SK-N-SH treated with all-trans-retinoic acid at 6 μM for 48 hours (cell line): ENCODE data around the gene GTPBP3.
A peak's percentile ranks its signal among the peaks of the same experiment; 100 is the strongest.

Source experiments
- ATAC-seq: fragments of 200-7000 bp; cut with Tn5 transposase; 3 replicates; pipeline ENCODE4 v1.9.1; 2020; ENCODE audit warnings: mild to moderate bottlenecking, moderate library complexity
- ARNTL ChIP-seq: fragments of 450-650 bp; formaldehyde crosslinking; IDR thresholded peaks from 2 replicates; pipeline ENCODE4 v1.5.0; 2020; ENCODE audit warnings: low read depth, mild to moderate bottlenecking, moderate library complexity, borderline replicate concordance
- BACH2 ChIP-seq: fragments of 250-450 bp; sonication (Bioruptor Pico); IDR thresholded peaks from 2 replicates; pipeline ENCODE4 v1.9.0; 2021; ENCODE audit warnings: mild to moderate bottlenecking, borderline replicate concordance
- CSDC2 ChIP-seq: fragments of 250-450 bp; sonication (Bioruptor Pico); IDR thresholded peaks from 2 replicates; pipeline ENCODE4 v1.5.0; 2020; ENCODE audit warnings: mild to moderate bottlenecking, moderate library complexity
- ESRRG ChIP-seq: fragments of 250-450 bp; sonication (Bioruptor Pico); IDR thresholded peaks from 2 replicates; pipeline ENCODE4 v1.6.1; 2021; ENCODE audit warnings: mild to moderate bottlenecking
- ISL1 ChIP-seq: fragments of 250-450 bp; sonication (Bioruptor Pico); IDR thresholded peaks from 2 replicates; pipeline ENCODE4 v2.1.2; 2022; ENCODE audit warnings: mild to moderate bottlenecking, moderate library complexity
- OSR1 ChIP-seq: fragments of 250-450 bp; sonication (Bioruptor Pico); IDR thresholded peaks from 2 replicates; pipeline ENCODE4 v1.8.0; 2022; ENCODE audit warnings: moderate library complexity, mild to moderate bottlenecking, inconsistent platforms
- PATZ1 ChIP-seq: fragments of 250-450 bp; sonication (Bioruptor Pico); IDR thresholded peaks from 2 replicates; pipeline ENCODE4 v1.8.0; 2020; ENCODE audit warnings: mild to moderate bottlenecking, moderate library complexity, borderline replicate concordance
- POU6F1 ChIP-seq: fragments of 250-450 bp; sonication (Bioruptor Pico); IDR thresholded peaks from 2 replicates; pipeline ENCODE4 v1.8.0; 2021; ENCODE audit warnings: low read depth, mild to moderate bottlenecking, moderate library complexity, borderline replicate concordance
- PPARA ChIP-seq: fragments of 250-450 bp; sonication (Bioruptor Pico); IDR thresholded peaks from 2 replicates; pipeline ENCODE4 v1.5.0; 2020; ENCODE audit warnings: mild to moderate bottlenecking, borderline replicate concordance
- SNAI2 ChIP-seq: fragments of 250-450 bp; sonication (Bioruptor Pico); IDR thresholded peaks from 2 replicates; pipeline ENCODE4 v1.5.0; 2020; ENCODE audit warnings: mild to moderate bottlenecking, moderate library complexity
- TCF4 ChIP-seq: fragments of 250-450 bp; sonication (Bioruptor Pico); IDR thresholded peaks from 2 replicates; pipeline ENCODE4 v1.8.0; 2021; ENCODE audit warnings: mild to moderate bottlenecking, moderate library complexity, borderline replicate concordance
- TOX ChIP-seq: fragments of 250-450 bp; sonication (Bioruptor Pico); IDR thresholded peaks from 2 replicates; pipeline ENCODE4 v1.8.0; 2021; ENCODE audit warnings: mild to moderate bottlenecking, moderate library complexity, borderline replicate concordance
- ZC3H10 ChIP-seq: fragments of 250-450 bp; sonication (Bioruptor Pico); IDR thresholded peaks from 2 replicates; pipeline ENCODE4 v1.5.1; 2021; ENCODE audit warnings: mild to moderate bottlenecking, moderate library complexity
- ZFP3 ChIP-seq: fragments of 250-450 bp; sonication (Bioruptor Pico); IDR thresholded peaks from 2 replicates; pipeline ENCODE4 v1.5.0; 2020; ENCODE audit warnings: mild to moderate bottlenecking, moderate library complexity
- ZFP30 ChIP-seq: fragments of 450-650 bp; formaldehyde crosslinking; IDR thresholded peaks from 2 replicates; pipeline ENCODE4 v1.5.0; 2022; ENCODE audit warnings: mild to moderate bottlenecking, moderate library complexity
- ZNF8 ChIP-seq: fragments of 450-650 bp; formaldehyde crosslinking; IDR thresholded peaks from 2 replicates; pipeline ENCODE4 v1.5.0; 2020; ENCODE audit warnings: mild to moderate bottlenecking, moderate library complexity
- TF ChIP-seq, protein P1 (sequence below): fragments of 250-450 bp; sonication (Bioruptor Pico); IDR thresholded peaks from 2 replicates; pipeline ENCODE4 v1.5.1; 2020; ENCODE audit warnings: low read depth, mild to moderate bottlenecking, moderate library complexity

Gene GTPBP3

GRCh38 chr19:17327068-17327653 lies 10.2 kb upstream of the GTPBP3 start:
- no peak for TF ChIP-seq SNAI2 (CRISPR knock-in tag)
- ATAC-seq, result no peak

DNA sequence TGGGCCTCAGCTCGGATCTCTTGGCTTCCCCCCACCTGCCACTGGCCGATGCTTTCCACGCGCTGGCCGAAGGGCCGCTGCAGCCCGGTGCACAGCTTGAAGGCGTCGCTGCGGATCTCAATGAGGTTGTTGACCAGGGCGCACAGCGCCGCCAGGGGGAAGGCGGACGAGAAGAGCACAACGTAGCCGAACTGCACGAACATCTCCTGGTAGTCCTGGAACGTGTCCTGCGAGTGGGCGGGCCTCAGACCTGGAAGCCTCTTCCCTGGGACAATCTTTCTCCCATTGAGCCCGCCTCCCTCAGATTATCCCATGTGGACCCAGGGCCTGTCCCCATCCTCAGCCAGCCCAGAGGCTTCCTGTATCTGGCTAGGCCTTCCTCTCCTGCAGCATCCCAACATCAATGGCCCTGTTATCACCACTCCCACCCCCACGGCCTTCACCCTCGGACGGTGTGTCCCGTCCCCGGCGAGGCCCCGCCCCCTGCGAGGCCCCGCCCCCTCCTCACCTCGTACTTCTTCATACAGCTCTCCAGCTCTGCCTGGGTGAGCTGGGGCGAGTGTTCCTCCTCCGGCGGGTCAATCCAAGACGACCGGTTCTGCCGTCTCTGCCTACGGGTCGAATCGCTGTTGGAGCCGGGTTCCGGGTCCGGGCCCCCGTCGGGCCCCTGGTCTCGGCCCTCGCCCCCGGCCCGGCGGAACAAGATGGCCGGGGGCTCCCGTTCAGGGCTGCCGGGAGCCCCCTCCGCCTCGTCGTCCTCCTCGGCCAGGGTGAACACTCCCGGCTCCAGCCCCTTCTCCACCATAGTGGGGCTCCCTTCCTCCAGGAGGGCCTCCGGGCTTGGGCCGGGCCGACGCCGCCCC lies 9.5 kb upstream of the GTPBP3 start:
- TF ChIP-seq ZNF8 (no peak), ZFP3 (CRISPR knock-in tag) (no peak), PATZ1 (CRISPR knock-in tag) (no peak), SNAI2 (CRISPR knock-in tag) (no peak), CSDC2 (no peak), POU6F1 (CRISPR knock-in tag) (no peak), ZC3H10 (CRISPR knock-in tag) (no peak), ARNTL (CRISPR knock-in tag) (no peak), PPARA (CRISPR knock-in tag) (no peak), BACH2 (CRISPR knock-in tag) (no peak)
- TF ChIP-seq, protein P1, sequence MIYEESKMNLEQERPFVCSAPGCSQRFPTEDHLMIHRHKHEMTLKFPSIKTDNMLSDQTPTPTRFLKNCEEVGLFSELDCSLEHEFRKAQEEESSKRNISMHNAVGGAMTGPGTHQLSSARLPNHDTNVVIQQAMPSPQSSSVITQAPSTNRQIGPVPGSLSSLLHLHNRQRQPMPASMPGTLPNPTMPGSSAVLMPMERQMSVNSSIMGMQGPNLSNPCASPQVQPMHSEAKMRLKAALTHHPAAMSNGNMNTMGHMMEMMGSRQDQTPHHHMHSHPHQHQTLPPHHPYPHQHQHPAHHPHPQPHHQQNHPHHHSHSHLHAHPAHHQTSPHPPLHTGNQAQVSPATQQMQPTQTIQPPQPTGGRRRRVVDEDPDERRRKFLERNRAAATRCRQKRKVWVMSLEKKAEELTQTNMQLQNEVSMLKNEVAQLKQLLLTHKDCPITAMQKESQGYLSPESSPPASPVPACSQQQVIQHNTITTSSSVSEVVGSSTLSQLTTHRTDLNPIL (CRISPR knock-in tag), result no peak
- TF ChIP-seq, all 23 proteins: peak for 0
- peak; percentile 32; the same call in 2 of the 3 replicates for ATAC-seq

DNA sequence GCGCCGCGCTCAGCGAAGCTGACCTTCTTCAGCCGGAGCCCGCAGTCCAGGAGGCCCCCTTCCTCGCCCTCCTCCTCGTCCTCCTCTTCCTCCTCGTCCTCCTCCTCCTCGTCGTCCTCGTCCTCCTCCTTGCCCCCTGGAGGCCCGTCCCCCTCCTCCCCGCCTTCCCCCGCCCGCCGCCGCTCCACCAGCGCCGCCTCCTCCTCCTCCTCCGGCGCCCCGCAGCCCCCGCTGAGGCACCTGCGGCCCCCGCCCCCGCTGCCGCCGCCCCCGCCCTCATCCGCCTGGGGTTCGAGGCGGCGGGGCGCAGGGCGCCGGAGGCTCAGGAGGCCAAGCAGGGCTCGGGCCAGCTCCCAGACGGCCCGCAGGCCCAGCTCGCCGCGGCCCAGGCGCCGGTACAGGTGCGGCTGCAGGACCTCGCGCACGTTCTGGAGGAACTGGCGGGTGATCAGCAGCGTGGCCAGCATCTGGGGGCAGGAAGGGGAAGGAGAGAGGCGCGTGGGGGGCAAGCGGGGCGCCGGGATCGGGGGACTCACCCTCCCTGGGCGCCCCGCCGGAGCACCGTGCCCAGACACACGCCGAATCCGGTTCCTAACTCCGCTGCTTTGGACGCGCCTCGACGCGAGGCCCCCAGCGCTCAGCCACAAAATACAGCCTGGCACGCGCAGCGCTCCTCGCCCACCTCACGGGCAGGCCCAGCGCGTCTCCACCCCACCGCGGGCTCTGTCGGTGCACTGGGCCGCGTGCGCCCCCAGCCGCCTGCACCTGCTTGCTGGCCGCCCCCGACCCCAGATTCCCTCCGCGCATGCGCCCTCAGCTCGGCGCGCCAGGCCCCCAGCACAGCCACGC lies 8.6 kb upstream of the GTPBP3 start:
- no peak for ATAC-seq

More for the DNA sequence above, 8.6 kb upstream of the GTPBP3 start:
- no peak for TF ChIP-seq TCF4 (CRISPR knock-in tag)
- TF ChIP-seq ZFP30, result no peak
- TF ChIP-seq OSR1, result no peak
- TF ChIP-seq SNAI2 (CRISPR knock-in tag), result no peak
- TF ChIP-seq PPARA (CRISPR knock-in tag), result no peak
- TF ChIP-seq TOX (CRISPR knock-in tag), result no peak
- TF ChIP-seq ZC3H10 (CRISPR knock-in tag), result no peak
- TF ChIP-seq ARNTL (CRISPR knock-in tag), result no peak
- TF ChIP-seq ISL1 (CRISPR knock-in tag), result no peak
- no peak for TF ChIP-seq ESRRG (CRISPR knock-in tag)
- TF ChIP-seq POU6F1 (CRISPR knock-in tag), result no peak
